Measurements from ENCODE around the gene GTF2E1. TPM values are rescaled to one million over a fixed set of nuclear protein-coding genes. Genes with fewer than 3 reads are reported as not detected.
"Not testable (repeated sequence)": the region's sequence is repeated elsewhere in the genome, so short reads cannot be mapped to it uniquely, and the experiment has no call there.

GTF2E1 gene
- total RNA-seq, 4 donors from 2014 or later = 5.2 to 16.4 (median 7.5) TPM

- TF ChIP-seq EP300 (IDR thresholded peaks at IDR 0.05) (no peak), POLR2AphosphoS5 (IDR thresholded peaks at IDR 0.05) (no peak), CTCF (IDR thresholded peaks at IDR 0.05) (no peak), POLR2A (IDR thresholded peaks at IDR 0.05) (no peak)
- H3K27ac ChIP-seq = no peak overlapping the region
- H3K36me3 ChIP-seq = peaks cover 29% of the 10 kb centered on the region
- DNase-seq (ENCODE audit: low spot score in 2 of 2) = no peak
- no peaks in the 10 kb centered on the region for H3K9me3 ChIP-seq
- H3K27me3 ChIP-seq = no peaks in the 10 kb centered on the region
- H3K4me1 ChIP-seq = no peaks in the 10 kb centered on the region
- no peak overlapping the region for H3K4me3 ChIP-seq
Measured at GRCh38 chr3:120706950-120707349, 35.6 kb upstream of the GTF2E1 start.

GRCh38 chr3:120708408-120708807 lies 34.1 kb upstream of the GTF2E1 start:
- H3K4me3 ChIP-seq = no peak overlapping the region
- H3K4me1 ChIP-seq = no peaks in the 10 kb centered on the region
- peaks cover 20% of the 10 kb centered on the region for H3K36me3 ChIP-seq
- DNase-seq (ENCODE audit: low spot score in 2 of 2) = no peak
- TF ChIP-seq CTCF (IDR thresholded peaks at IDR 0.05) (no peak), EP300 (IDR thresholded peaks at IDR 0.05) (no peak), POLR2A (IDR thresholded peaks at IDR 0.05) (no peak), POLR2AphosphoS5 (IDR thresholded peaks at IDR 0.05) (no peak)
- no peaks in the 10 kb centered on the region for H3K27me3 ChIP-seq
- H3K27ac ChIP-seq = no peak overlapping the region
- no peaks in the 10 kb centered on the region for H3K9me3 ChIP-seq

- no peaks in the 10 kb centered on the region for H3K4me1 ChIP-seq
- no peak for DNase-seq (ENCODE audit: low spot score in 2 of 2)
- WGBS = 91% methylated on average over 1 of the region's 1 CpG
- no peaks in the 10 kb centered on the region for H3K9me3 ChIP-seq
- no peak overlapping the region for H3K4me3 ChIP-seq
- no peak overlapping the region for H3K27ac ChIP-seq
- no peaks in the 10 kb centered on the region for H3K27me3 ChIP-seq
- TF ChIP-seq POLR2A (IDR thresholded peaks at IDR 0.05) = no peak
- no peak for TF ChIP-seq EP300 (IDR thresholded peaks at IDR 0.05)
- TF ChIP-seq POLR2AphosphoS5 (IDR thresholded peaks at IDR 0.05) = no peak
- peaks cover 5% of the 10 kb centered on the region for H3K36me3 ChIP-seq
Measured at GRCh38 chr3:120710369-120710768, 32.2 kb upstream of the GTF2E1 start.

- H3K4me1 ChIP-seq = no peaks in the 10 kb centered on the region
- no peak for DNase-seq (ENCODE audit: low spot score in 2 of 2)
- H3K27ac ChIP-seq = no peak overlapping the region
- H3K4me3 ChIP-seq = no peak overlapping the region
- H3K36me3 ChIP-seq = peaks cover 3% of the 10 kb centered on the region
- TF ChIP-seq CTCF (IDR thresholded peaks at IDR 0.05) = no peak
- H3K9me3 ChIP-seq = no peaks in the 10 kb centered on the region
- H3K27me3 ChIP-seq = no peaks in the 10 kb centered on the region
Measured at GRCh38 chr3:120713262-120713661, 29.3 kb upstream of the GTF2E1 start.

GRCh38 chr3:120719167-120719834 lies 23.2 kb upstream of the GTF2E1 start:
- H3K27ac ChIP-seq, H3K27me3 ChIP-seq, H3K4me1 ChIP-seq, H3K36me3 ChIP-seq, H3K9me3 ChIP-seq: not testable (repeated sequence)
- DNase-seq (ENCODE audit: low spot score in 2 of 2) = peak in 1 of 2 donors; percentile 61
- WGBS = 63% methylated on average over 17 of the region's 20 CpGs
- H3K4me3 ChIP-seq = peak overlapping the region; percentile 38

GRCh38 chr3:120726791-120727190 lies 15.8 kb upstream of the GTF2E1 start:
- Histone ChIP-seq H3K4me3 (no peak overlapping the region), H3K27me3 (no peaks in the 10 kb centered on the region), H3K9me3 (no peaks in the 10 kb centered on the region), H3K36me3 (peaks cover 6% of the 10 kb centered on the region), H3K4me1 (no peaks in the 10 kb centered on the region), H3K27ac (no peak overlapping the region)
- no peak for TF ChIP-seq POLR2AphosphoS5 (IDR thresholded peaks at IDR 0.05)
- TF ChIP-seq POLR2A (IDR thresholded peaks at IDR 0.05) = no peak
- TF ChIP-seq EP300 (IDR thresholded peaks at IDR 0.05) = no peak
- no peak for TF ChIP-seq CTCF (IDR thresholded peaks at IDR 0.05)
- no peak for DNase-seq (ENCODE audit: low spot score in 2 of 2)
- WGBS = 59% methylated on average over 1 of the region's 1 CpG

Data from suprapubic skin (tissue), 4 donors.